HG02885 (cell line): ENCODE data around the gene CNBD2.
"Not testable (repeated sequence)": the region's sequence is repeated elsewhere in the genome, so short reads cannot be mapped to it uniquely, and the experiment has no call there.

Source experiments
- ATAC-seq: cut with Tn5 transposase; IDR thresholded peaks from one replicate; pipeline ENCODE4 v1.9.1; 2021; ENCODE audit warnings: mild to moderate bottlenecking; ENCODE audit not compliant: unreplicated experiment, poor library complexity

CNBD2 gene

DNA sequence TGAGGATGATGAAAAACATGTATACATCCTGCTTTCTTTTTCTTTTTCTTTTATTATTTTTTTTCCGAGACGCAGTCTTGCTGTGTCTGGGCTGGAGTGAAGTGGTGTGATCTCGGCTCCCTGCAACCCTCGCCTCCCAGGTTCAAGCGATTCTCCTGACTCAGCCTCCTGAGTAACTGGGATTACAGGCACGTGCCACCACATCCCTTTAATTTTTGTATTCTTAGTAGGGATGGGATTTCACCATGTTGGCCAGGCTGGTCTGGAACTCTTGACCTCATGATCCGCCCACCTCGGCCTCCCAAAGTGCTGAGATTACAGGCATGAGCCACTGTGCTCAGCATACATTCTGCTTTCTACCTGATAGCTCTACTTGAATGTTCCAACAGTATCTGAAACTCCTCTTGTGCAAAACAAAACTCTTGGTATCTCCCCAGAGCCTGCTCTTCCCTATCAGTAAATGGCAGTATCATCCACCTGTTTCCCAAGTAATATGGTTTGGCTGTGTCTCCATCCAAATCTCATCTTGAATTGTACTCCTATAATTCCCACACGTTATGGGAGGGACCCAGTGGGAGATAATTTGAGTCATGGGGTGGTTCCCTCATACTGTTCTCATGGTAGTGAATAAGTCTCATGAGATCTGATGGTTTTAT lies 85.6 kb downstream of the CNBD2 start:
- ATAC-seq = not testable (repeated sequence)

DNA sequence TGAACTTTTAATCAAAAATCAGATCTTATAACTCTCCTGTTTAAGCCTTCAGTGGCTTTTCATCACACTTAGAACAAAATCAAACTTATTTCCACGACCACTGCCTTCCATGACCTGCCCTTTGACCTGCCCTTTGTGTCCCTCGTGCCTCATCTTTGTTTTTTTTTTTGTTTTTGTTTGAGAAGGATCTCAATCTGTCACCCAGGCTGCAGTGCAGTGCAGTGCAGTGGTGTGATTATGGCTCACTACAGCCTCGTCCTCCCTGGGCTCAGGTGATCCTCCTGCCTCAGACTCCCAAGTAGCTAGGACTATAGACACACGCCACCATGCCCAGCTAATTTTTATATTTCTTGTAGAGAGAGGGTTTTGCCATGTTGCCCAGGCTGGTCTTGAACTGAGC lies 86.8 kb downstream of the CNBD2 start:
- no peak for ATAC-seq

DNA sequence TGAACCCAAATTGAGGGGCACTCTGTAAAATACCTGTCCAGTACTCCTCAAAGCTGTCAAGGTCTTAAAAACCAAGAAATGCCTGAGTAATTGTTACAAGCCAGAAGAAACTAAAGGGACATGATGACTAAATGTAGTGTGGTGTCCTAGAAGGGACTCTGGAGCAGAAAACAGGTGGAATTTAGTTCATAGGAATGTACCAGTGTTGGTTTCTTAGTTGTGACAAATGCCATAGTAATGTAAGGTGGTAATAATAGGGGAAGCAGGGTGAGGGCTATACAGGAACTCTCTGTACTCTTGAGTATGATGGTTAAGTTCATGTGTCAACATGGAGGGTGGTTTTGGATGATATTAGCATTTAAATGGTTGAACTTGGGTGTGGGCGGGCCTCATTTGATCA lies 92.3 kb downstream of the CNBD2 start:
- ATAC-seq = no peak

DNA sequence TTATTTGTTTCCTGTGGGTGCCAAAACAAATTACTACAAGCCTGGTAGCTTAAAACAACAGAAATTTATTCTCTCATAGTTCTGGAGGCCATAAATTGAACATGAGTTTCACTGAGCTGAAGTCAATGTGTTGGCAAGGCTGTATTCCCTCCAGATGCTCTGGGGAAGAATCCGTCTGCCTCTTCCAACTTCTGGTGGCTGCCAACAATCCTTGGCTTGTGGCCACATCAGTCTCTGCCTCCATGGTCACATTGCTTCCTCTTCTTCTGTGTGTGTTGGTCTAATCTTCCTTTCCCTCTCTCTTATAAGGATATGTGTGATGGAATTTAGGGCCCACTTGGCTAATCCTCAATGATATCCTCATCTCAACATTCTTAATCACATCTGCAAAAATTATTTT lies 93.4 kb downstream of the CNBD2 start:
- no peak for ATAC-seq

DNA sequence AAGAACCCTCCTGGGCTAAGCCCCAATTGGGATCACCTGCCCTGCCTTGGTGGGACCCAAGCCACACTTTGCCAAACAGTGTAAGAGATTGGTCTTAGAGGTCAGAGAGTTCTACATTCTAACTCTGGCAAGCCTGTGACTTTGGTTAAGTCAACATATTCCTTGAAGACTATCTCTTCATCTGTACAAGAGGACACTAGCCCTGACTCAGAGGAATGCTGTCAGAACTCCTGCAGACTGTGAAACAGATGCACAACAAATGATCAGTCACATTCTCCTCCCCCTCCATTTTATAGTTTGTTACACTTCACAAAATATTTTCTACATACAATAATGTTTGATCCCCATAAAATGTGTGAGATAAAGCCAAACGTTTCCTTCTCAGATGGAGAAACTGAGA lies 94.4 kb downstream of the CNBD2 start:
- ATAC-seq = no peak

DNA sequence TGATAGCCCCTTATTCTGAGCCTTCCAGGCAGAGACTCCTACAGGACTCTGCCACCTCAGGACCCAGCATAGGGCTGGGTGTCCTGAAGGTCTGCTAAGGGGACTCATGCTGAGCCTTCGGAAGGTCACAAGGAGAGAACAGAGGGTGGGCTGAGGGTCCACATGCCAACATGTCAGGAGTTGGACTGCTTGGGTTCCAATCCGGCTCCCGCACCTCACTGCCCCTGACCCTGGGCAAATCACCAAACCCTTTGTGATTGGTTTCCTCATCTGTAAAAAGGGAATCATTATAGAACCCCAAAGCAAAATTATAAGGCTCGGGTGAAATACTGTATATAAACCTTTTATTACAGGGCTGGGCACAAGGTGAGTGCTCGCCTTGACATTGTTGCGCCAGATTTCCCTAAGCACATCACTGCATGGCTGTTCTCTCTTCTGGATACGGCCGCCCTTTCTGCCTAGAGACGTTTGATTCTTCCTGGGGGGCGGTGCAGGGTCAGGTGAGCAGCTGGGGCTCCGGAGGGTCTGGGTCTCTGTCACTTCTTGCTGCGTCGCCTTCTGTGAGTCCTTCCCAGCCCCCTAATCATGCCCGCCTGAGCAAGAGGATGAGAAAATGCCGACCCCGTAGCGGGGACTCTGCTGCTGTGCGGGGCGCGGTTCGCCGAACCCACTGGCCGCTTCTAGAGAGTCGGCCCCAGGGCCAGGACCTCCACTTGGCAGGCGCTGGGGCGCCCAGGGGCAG lies 95.7 kb downstream of the CNBD2 start:
- ATAC-seq = no peak

DNA sequence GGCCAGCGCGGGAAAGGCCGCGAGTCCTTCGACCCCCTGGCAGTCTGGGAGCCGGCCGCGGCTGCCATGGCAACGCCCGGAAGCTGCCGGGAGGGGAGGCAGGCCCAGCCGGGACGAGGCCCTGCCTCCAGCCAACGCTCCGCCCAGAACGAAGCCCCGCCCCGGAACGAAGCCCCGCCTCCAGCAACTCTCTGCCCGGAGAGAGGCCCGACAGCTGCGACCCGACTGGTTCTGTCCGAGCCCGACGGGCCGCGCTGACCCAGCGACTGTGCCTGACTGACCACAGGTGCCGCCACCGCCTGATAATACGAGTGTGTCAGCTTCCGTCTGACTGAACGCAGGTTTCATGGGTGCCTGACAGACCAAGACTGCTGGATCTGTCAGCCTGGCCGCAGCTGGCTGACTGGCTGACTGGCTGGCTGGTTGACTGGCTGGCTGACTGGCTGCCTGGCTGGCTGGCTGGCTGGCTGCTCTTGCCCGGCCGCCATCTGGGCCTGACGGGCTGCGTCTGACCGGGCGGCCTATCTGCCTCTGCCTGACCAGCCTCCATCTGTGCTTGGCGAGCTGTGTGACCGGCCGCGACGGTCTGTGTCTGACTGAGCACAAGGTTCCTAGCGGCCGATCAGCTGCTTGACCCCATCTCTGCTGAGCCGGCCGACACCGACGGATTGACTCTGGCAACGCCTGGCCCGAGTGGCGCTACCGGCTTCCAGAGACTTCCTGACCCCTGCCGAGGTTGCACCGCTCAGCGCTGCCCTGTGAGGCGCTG lies 96.5 kb downstream of the CNBD2 start:
- peak; percentile 94 for ATAC-seq

DNA sequence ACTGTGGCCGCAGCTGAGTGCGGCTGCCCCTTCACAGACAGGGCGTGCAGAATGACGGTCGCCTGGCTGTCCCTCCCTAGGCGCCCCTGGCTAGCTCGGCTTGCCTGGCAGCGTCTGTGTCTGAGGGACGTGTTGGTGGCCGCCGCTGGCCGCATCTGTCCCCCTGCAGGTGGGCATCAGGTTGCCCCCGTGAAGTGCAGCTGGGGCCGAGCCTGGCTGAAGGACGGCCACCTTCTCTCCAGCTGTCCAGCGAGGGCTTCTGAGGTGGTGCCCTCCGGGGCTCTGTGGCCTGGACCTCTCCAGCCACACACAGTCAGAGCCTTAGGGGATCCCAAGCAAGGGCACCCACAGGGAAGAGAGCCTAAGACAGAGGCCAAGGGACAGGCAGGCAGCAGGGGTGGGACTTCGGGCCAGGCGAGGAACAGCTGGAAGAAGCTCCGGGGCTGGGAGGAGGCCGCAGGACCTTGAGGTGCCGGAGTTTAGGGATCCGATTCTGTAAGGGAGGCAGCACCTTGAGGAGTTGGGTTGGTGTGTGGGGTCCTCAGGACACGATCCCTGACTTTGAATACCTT lies 97.1 kb downstream of the CNBD2 start:
- ATAC-seq = no peak

DNA sequence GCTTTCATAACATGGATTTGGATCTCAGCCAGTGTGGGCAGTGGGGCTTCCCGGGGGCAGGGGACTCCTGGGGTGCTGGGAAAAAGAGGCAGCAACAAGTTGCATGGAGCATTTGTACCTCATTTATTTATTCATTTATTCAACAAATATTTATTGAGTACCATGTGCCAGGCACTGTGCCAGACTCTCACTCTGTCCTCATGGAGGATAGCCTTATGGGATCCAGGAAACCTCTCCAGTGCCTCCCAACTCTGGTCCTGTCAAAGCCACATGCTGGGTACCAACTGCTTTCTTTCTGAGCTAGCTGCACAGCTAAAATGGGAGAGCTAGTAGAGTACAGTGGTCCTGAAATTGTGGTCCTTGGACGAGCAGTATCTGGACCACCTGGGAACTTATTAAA lies 98.4 kb downstream of the CNBD2 start:
- no peak for ATAC-seq

DNA sequence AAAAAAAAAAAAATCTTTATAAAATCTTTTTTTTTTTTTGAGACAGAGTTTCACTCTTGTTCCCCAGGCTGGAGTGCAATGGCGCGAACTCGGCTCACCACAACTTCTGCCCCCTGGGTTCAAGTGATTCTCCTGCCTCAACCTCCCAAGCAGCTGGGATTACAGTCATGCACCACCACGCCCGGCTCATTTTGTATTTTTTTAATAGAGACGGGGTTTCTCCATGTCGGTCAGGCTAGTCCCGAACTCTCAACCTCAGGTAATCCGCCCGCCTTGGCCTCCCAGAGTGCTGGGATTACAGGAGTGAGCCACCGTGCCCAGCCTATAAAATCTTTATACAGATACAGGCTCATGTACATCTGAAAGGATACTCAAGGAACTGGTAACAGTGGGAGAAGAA lies 100.1 kb downstream of the CNBD2 start:
- not testable (repeated sequence) for ATAC-seq

DNA sequence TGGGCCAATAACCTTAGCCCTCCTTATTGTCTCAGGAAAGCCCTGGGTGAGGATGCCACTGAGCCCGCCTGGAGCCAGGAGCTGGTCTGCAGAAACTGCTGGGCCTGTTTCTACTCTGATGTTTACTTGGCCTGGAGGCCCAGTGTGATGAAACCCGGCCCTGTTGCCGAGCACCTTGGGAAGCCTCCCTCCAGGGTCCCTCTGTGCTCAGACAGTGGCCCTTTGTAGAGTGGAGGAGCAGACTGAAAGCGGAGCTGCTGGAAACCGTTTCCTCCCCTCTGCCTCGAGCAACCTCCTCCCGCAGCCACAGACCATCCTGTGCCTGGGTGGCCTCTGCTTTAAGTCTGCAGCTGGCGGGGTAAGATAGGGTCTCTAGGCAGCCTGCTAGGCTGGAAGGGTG lies 102.1 kb downstream of the CNBD2 start:
- no peak for ATAC-seq

DNA sequence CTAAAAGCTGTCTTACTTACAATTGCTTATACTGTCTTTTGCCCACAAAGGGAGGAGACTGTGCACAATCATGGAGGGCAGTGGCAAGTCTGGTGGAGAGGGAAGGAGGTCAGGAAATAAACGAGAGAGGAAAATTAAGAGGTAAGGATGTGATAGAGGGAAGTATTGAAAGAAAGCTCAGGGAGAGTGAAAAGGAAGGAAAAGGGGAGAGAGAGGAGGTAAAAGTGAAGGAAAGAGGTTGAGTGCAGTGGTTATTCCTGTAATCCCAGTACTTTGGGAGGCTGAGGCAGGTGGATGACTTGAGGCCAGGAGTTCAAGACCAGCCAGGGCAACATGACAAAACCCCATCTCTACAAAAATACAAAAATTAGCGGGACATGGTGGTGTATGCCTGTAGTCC lies 103.5 kb downstream of the CNBD2 start:
- ATAC-seq = no peak

DNA sequence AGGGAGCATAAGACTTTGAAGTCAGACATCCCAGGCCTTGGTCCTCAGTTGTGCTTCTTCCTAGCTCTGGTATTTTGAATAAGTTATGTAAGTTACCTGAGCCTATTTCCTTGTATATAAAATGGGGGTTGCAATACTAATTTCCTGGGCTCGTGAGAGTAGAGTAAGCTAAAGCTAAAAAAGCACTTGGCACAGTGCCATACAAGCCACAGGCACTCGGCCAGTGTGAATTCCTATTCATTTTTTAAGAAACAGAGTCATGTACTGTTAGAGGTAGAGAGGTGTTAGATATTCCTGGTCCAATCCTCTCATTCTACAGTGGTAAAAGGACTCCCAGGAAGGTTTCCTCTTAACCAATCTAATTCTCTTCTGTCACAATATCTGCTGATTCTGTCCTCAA lies 106.6 kb downstream of the CNBD2 start:
- no peak for ATAC-seq

DNA sequence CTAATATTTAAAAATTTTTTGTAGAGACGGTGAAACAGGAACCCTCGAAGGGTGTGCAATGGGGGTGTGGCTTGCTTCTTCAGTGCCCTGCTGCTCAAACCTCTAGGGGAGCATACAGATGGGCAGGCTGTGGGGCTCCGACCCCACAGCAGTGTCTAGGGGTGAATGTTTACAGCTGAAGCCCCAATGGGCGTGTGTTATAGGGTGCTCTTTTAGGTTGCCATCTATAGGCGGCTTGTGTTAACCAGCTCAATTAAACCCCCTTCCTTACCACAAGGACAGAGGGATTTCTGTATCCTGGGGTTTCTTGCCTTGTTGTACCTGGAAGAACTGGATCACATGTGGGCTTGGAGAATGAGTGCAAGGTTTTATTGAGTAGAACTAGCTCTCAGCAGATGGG lies 109.4 kb downstream of the CNBD2 start:
- ATAC-seq = not testable (repeated sequence)

DNA sequence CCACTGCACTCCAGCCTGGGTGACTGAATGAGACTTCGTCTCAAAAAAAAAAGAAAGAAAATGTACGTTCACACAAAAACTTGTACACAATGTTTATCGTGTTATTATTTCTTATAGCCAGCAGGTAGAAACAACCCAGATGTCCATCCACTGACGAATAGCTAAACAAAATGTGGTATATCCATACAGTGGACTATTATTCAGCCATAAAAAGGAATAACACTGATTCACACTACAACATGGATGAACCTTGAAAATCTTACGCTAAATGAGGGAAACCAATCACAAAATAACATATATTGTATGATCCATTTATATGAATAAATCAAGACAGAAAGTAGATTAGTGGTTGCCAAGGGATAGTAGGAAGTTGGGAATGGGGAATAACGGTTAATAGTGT lies 111.1 kb downstream of the CNBD2 start:
- no peak for ATAC-seq

DNA sequence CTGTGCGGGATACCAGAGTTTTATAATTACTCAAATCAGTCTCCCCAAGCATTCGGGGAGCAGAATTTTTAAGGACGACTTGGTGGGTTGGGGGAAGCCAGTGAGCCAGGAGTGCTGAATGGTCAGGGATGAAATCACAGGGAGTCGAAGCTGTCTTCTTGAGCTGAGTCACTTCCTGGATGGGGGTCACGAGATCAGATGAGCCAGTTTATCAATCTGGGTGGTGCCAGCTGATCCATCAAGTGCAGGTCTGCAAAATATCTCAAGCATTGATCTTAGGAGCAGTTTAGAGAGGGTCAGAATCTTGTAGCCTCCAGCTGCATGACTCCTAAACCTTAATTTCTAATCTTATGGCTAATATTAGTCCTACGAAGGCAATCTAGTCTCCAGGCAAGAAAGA lies 111.6 kb downstream of the CNBD2 start:
- not testable (repeated sequence) for ATAC-seq
